H9 (cell line): ENCODE measurements around the gene LKAAEAR1. TPM values are rescaled to one million over a fixed set of nuclear protein-coding genes. Genes with fewer than 3 reads are reported as not detected.

Experiments used
- DNase-seq: peaks from one replicate; pipeline ENCODE4 v3.0.0-alpha.2; 2017
- H2AFZ ChIP-seq: one replicate; pipeline ENCODE4 v1.6.1; 2013; ENCODE audit warnings: mild to moderate bottlenecking, low read length, control low read depth, moderate library complexity
- H2AK5ac ChIP-seq: 2 replicates; pipeline ENCODE4 v1.6.1; 2013; ENCODE audit warnings: low read length, control low read depth, mixed read lengths; ENCODE audit not compliant: insufficient read length
- H2BK120ac ChIP-seq: one replicate; pipeline ENCODE4 v1.6.1; 2013; ENCODE audit warnings: low read depth, mild to moderate bottlenecking, low read length, control low read depth, inconsistent platforms; ENCODE audit not compliant: poor library complexity, severe bottlenecking
- H2BK12ac ChIP-seq: 2 replicates; pipeline ENCODE4 v1.6.1; 2013; ENCODE audit warnings: low read length, control low read depth, mixed read lengths, low read depth; ENCODE audit not compliant: insufficient read length
- H2BK15ac ChIP-seq: 2 replicates; pipeline ENCODE4 v1.6.1; 2013; ENCODE audit warnings: low read depth, low read length, control low read depth
- H2BK20ac ChIP-seq: one replicate; pipeline ENCODE4 v1.6.1; 2013; ENCODE audit warnings: low read depth, mild to moderate bottlenecking, low read length, control low read depth, inconsistent platforms; ENCODE audit not compliant: poor library complexity, severe bottlenecking
- H2BK5ac ChIP-seq: 2 replicates; pipeline ENCODE4 v1.6.1; 2013; ENCODE audit warnings: low read length, control low read depth, mixed read lengths; ENCODE audit not compliant: insufficient read length
- H3K14ac ChIP-seq: 2 replicates; pipeline ENCODE4 v1.6.1; 2013; ENCODE audit warnings: low read length, control low read depth; ENCODE audit not compliant: insufficient read depth
- H3K18ac ChIP-seq: 2 replicates; pipeline ENCODE4 v1.6.1; 2013; ENCODE audit warnings: low read depth, mild to moderate bottlenecking, mixed read lengths, low read length, control low read depth; ENCODE audit not compliant: insufficient read length
- H3K23ac ChIP-seq: 2 replicates; pipeline ENCODE4 v1.6.1; 2013; ENCODE audit warnings: low read length, control low read depth, mixed read lengths, low read depth; ENCODE audit not compliant: insufficient read length
- H3K23me2 ChIP-seq: 2 replicates; pipeline ENCODE4 v1.6.1; 2013; ENCODE audit warnings: low read depth, mild to moderate bottlenecking, mixed read lengths, low read length, control low read depth; ENCODE audit not compliant: insufficient read length, poor library complexity, severe bottlenecking
- H3K27ac ChIP-seq: 2 replicates; pipeline ENCODE4 v1.5.1; 2013; ENCODE audit warnings: low read length, control low read depth, mixed read lengths, low read depth; ENCODE audit not compliant: insufficient read length
- H3K27me3 ChIP-seq: 2 replicates; pipeline ENCODE4 v1.6.1; 2013; ENCODE audit warnings: low read length, control low read depth, inconsistent platforms; ENCODE audit not compliant: insufficient read depth
- H3K4ac ChIP-seq: 2 replicates; pipeline ENCODE4 v1.6.1; 2013; ENCODE audit warnings: low read depth, mild to moderate bottlenecking, control low read depth, inconsistent platforms, low read length, moderate library complexity
- H3K4me1 ChIP-seq: 2 replicates; pipeline ENCODE4 v1.6.1; 2013; ENCODE audit warnings: low read length, control low read depth, inconsistent platforms; ENCODE audit not compliant: insufficient read depth
- H3K4me2 ChIP-seq: 2 replicates; pipeline ENCODE4 v1.6.1; 2013; ENCODE audit warnings: low read length, control low read depth, mixed read lengths; ENCODE audit not compliant: insufficient read length, insufficient read depth
- H3K56ac ChIP-seq: 2 replicates; pipeline ENCODE4 v1.6.1; 2013; ENCODE audit warnings: low read depth, mild to moderate bottlenecking, mixed read lengths, low read length, control low read depth; ENCODE audit not compliant: insufficient read length
- H3K79me1 ChIP-seq: 2 replicates; pipeline ENCODE4 v1.6.1; 2013; ENCODE audit warnings: low read depth, mild to moderate bottlenecking, moderate library complexity, low read length, control low read depth, inconsistent platforms; ENCODE audit not compliant: insufficient read depth, poor library complexity, severe bottlenecking
- H3K79me2 ChIP-seq: 2 replicates; pipeline ENCODE4 v1.6.1; 2013; ENCODE audit warnings: low read length, control low read depth, inconsistent platforms; ENCODE audit not compliant: insufficient read depth
- H3K9ac ChIP-seq: 2 replicates; pipeline ENCODE4 v1.6.1; 2013; ENCODE audit warnings: low read length, control low read depth, mixed read lengths; ENCODE audit not compliant: insufficient read length; ENCODE audit errors: extremely low read depth
- H3K9me3 ChIP-seq: one replicate; pipeline ENCODE4 v1.6.1; 2013; ENCODE audit warnings: low read depth, low read length, inconsistent platforms; ENCODE audit not compliant: control insufficient read depth
- H3T11ph ChIP-seq: one replicate; pipeline ENCODE4 v1.6.1; 2013; ENCODE audit warnings: mild to moderate bottlenecking, low read length, control low read depth, inconsistent platforms
- H4K20me1 ChIP-seq: one replicate; pipeline ENCODE4 v1.6.1; 2013; ENCODE audit not compliant: control insufficient read depth, insufficient read length, insufficient read depth
- H4K5ac ChIP-seq: 2 replicates; pipeline ENCODE4 v1.6.1; 2013; ENCODE audit warnings: low read depth, mild to moderate bottlenecking, mixed read lengths, low read length, control low read depth; ENCODE audit not compliant: insufficient read length
- H4K8ac ChIP-seq: replicated peaks from 2 replicates; pipeline ENCODE4 v1.6.1; 2013; ENCODE audit warnings: low read length, control low read depth, mixed read lengths, low read depth; ENCODE audit not compliant: insufficient read length
- H4K91ac ChIP-seq: 2 replicates; pipeline ENCODE4 v1.6.1; 2013; ENCODE audit warnings: low read depth, mild to moderate bottlenecking, moderate library complexity, mixed read lengths, low read length, control low read depth; ENCODE audit not compliant: insufficient read length
- H3K27ac Mint-ChIP-seq, 3 experiments: 2 replicates in 2 of 3; 3 replicates in 1 of 3; pipeline ENCODE4 v1.8.0; 2020 to 2021; ENCODE audit warnings: mixed read lengths in 3 of 3, mild to moderate bottlenecking in 1 of 3, moderate library complexity in 1 of 3
- H3K27me3 Mint-ChIP-seq: 2 replicates; pipeline ENCODE4 v1.8.0; 2021; ENCODE audit warnings: low read depth, mild to moderate bottlenecking, moderate library complexity, mixed read lengths
- H3K36me3 Mint-ChIP-seq, 3 experiments: 2 replicates in 2 of 3; 3 replicates in 1 of 3; pipeline ENCODE4 v1.8.0; 2020 to 2021; ENCODE audit warnings: low read depth in 3 of 3, mixed read lengths in 3 of 3; ENCODE audit not compliant: insufficient read depth in 1 of 3
- H3K4me1 Mint-ChIP-seq, 2 experiments: 2 replicates each; pipeline ENCODE4 v1.8.0; 2020; ENCODE audit warnings: mixed read lengths in 2 of 2
- H3K4me3 Mint-ChIP-seq, 2 experiments: 2 replicates in 1 of 2; 3 replicates in 1 of 2; pipeline ENCODE4 v1.8.0; 2020 to 2021; ENCODE audit warnings: mild to moderate bottlenecking in 2 of 2, mixed read lengths in 2 of 2, moderate library complexity in 1 of 2
- H3K9me3 Mint-ChIP-seq, 2 experiments: 2 replicates in 1 of 2; 3 replicates in 1 of 2; pipeline ENCODE4 v1.8.0; 2020; ENCODE audit warnings: mild to moderate bottlenecking in 2 of 2, mixed read lengths in 2 of 2, moderate library complexity in 1 of 2
- WGBS: extraction: QIAGEN DNeasy Blood & Tissue Kit; methylation state at CpG from one replicate; pipeline ENCODE4 v1.1.7; 2013; ENCODE audit warnings: missing lambda C conversion rate, low lambda C conversion rate, mixed read lengths; ENCODE audit not compliant: insufficient read length; ENCODE audit errors: extremely low coverage; 5-methylcytosine and 5-hydroxymethylcytosine counted together
- total RNA-seq: library from RNA; stranded (reverse); gene quantifications from 2 replicates; pipeline ENCODE4 v1.2.1, GENCODE V29; 2021
- TF ChIP-seq, protein P1 (sequence below): fragments of 200-600 bp; sonication (generic); conservative IDR thresholded peaks from 3 replicates; pipeline ENCODE4 v1.8.0; 2021; ENCODE audit warnings: antibody characterized with exemption, mild to moderate bottlenecking

LKAAEAR1 gene
- total RNA-seq, 1 experiment from 2014 or later = 0.39 TPM

DNA sequence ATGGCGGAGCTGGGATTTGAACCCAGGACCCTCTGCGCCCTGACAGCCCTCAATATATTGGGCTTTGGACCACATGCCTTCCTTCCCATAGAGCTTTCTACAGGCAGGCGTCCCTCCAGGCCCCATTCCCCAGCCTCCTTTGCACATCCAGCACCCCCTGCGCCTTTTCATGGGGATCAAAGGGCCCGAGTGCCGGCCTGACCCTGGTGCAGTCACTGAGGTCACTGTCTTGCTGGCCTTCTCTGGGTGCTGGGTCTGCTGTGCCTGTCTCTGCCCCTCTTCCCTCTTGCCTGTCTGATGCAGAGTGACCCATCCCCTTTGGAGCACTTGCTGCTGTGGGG, 2.6 kb downstream of the LKAAEAR1 start:
- peaks cover 56% of the 10 kb centered on the region for H3K27me3 Mint-ChIP-seq

More for the DNA sequence above, 2.6 kb downstream of the LKAAEAR1 start:
- Histone ChIP-seq H2BK20ac (no peak overlapping the region), H4K20me1 (no peaks in the 10 kb centered on the region), H4K8ac (no peak overlapping the region), H3K4ac (no peak overlapping the region), H3K4me2 (no peak overlapping the region), H2BK120ac (no peak overlapping the region), H4K91ac (no peak overlapping the region), H3K23ac (no peak overlapping the region), H2AFZ (no peak overlapping the region), H3K79me2 (no peaks in the 10 kb centered on the region), H2BK15ac (no peak overlapping the region), H3K56ac (no peak overlapping the region), H3K4me1 (no peaks in the 10 kb centered on the region; the same call in 1 of the 2 replicates), H3K14ac (no peak overlapping the region), H3K9ac (no peak overlapping the region), H3K18ac (no peak overlapping the region), H3K23me2 (peaks cover 20% of the 10 kb centered on the region), H3K79me1 (no peaks in the 10 kb centered on the region), H4K5ac (no peak overlapping the region), H3K27ac (no peak overlapping the region), H2BK12ac (no peak overlapping the region), H3K9me3 (no peaks in the 10 kb centered on the region), H3K27me3 (peaks cover 5% of the 10 kb centered on the region; the same call in 1 of the 2 replicates), H2BK5ac (no peak overlapping the region), H3T11ph (no peak overlapping the region), H2AK5ac (no peak overlapping the region)
- H3K4me1 Mint-ChIP-seq = peaks cover 32 to 45% of the 10 kb centered on the region in 2 experiments
- no peaks in the 10 kb centered on the region; a peak in 1 of 7 replicates for H3K36me3 Mint-ChIP-seq
- H3K27ac Mint-ChIP-seq = peak overlapping the region in 1 of 3 experiments; percentile 65; a peak in 1 of 7 replicates
- TF ChIP-seq, protein P1, sequence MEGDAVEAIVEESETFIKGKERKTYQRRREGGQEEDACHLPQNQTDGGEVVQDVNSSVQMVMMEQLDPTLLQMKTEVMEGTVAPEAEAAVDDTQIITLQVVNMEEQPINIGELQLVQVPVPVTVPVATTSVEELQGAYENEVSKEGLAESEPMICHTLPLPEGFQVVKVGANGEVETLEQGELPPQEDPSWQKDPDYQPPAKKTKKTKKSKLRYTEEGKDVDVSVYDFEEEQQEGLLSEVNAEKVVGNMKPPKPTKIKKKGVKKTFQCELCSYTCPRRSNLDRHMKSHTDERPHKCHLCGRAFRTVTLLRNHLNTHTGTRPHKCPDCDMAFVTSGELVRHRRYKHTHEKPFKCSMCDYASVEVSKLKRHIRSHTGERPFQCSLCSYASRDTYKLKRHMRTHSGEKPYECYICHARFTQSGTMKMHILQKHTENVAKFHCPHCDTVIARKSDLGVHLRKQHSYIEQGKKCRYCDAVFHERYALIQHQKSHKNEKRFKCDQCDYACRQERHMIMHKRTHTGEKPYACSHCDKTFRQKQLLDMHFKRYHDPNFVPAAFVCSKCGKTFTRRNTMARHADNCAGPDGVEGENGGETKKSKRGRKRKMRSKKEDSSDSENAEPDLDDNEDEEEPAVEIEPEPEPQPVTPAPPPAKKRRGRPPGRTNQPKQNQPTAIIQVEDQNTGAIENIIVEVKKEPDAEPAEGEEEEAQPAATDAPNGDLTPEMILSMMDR = no peak
- no CpG with 5 or more reads among the region's 6 CpGs for WGBS
- peak overlapping the region in 1 of 2 experiments; percentile 69; a peak in 2 of 5 replicates for H3K4me3 Mint-ChIP-seq
- DNase-seq = no peak
- peaks cover under 1 to 2% of the 10 kb centered on the region in 2 experiments; a peak in 3 of 5 replicates for H3K9me3 Mint-ChIP-seq
